Activated CD4-positive, alpha-beta T cell treated with anti-CD3 and anti-CD28 coated beads, Interleukin-2, amount 50 U/mL, for 24 hours (primary cell): ENCODE results near the gene RUNX2.
"Not testable (repeated sequence)": the region's sequence is repeated elsewhere in the genome, so short reads cannot be mapped to it uniquely, and the experiment has no call there.

Experiments
- DNase-seq, 2 donors: peaks; one replicate each; pipeline ENCODE4 v3.0.0-alpha.2; 2020; ENCODE audit warnings: low read depth in 1 of 2, low spot score in 1 of 2

Gene RUNX2

DNA sequence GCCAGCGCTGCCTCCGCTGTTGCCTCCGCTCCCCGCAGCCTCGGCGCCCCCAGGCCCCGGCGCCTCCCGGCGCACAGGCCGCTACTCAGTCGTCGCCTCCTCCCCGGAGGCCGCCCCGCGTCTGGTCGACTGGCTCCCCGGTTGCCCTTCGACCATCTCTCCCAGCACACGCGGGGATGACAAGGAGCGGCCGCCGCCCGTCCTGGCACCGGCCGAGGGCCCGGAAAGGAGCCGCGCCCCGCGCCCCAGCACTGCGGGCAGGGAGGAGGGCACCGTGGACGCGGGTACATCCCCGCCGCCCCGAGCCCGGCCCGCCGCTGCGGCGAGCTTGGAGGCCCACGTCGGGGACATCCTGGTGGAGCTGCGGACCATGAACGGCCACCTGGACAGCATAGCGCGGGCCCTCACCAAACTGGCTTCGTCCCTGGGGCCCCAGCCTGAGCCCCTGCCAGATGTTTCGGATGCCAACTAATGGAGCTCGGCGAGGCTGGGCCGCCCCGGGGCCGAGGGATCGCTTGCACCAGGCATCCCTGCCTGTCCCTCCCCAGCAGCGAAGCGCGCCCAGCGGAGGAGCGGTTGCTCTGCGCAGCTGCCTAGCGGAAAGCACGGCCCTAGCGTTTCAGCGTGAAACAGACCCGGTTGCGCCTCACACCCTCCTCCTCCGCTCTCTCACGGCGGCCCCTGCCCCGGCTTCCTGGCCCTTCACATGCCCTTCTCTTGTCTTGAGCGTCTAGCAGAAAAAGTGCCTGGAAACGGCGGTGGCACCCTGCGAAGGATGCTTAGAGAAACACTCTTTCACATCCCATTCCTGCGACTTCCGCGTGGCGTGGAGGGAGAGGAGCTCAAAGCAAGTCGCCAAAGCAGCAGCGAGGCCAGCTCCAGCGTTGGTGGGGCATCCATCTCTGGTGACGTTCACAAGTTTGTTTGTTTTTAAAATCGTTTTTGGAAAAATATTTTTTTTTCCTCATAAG is 335.4 kb downstream of the RUNX2 start:
- DNase-seq: peak in 1 of 2 donors; percentile 32

DNA sequence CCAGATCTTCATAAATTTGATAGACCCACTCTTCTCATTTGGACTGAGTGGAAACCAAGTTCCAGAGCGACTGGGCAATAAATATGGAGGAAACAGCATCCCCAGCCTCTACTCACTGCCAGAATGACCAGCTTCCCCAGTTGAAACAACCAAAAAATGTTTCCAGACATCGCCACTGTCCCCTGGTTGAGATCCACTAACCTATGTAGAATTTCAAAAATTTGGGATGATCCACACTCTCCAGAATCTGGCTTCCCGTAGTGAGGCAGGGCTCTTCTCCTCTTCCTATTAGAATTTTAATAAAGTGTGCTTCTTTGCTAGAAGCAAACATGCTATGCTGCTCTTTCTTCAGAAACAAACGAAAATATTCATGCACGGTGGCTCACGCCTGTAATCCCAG is 336.6 kb downstream of the RUNX2 start:
- no peak for DNase-seq

DNA sequence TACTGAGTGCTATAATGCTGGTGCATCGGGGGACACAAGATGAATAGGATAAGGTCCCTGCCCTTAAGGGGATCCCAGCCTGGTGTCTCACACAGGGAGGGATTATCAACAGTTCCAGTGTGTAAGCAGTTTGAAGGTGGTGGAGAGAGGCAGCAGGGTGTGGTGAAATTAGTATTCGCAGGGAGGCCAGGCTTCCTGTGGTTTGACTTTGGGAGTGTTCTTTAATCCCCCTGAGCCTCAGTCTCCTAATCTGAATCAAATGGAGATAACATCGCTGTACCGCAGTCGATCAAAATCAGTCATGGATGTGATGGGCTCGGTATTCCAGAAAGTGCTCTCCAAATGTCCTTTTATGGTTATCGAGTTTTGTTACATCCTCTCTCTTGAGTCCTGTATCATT is 337.7 kb downstream of the RUNX2 start:
- no peak for DNase-seq

DNA sequence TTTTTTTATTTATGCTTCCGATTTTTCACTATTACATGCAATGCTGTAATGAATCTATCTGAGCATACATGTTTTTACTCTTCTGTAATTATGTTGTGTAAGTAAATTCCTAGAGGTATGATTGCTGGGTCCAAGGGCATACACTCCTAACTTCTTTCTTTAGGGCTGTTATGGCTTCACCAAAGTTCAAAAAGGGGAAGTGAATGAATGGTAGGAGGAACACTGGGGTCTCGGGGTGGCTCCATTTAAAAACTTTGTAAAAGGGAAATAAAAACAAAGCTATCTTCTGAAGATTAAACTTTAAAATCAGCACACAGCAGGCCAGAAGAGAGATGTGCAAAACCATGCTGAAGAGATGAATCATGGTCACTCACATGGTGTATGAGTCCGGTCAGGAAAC is 338.7 kb downstream of the RUNX2 start:
- DNase-seq: no peak

DNA sequence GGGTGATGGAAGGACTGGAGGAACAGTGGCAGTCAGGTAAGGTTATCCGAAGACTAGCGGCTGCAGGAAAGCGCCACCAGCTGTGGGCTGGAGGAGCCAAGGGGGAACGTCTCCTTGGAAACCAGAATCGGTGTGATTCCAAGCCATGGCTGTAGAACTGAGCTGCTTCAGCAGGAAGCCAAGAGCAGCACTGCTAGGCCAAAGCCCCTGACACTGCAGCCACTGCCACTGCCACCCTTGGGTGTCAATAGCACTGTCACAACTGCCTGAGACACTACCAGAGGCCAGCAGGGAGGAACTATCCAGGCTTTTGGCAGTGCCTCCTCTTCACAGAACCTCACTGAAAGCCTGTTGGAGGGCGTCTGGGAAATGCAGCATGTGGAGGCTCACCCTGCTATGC is 339.2 kb downstream of the RUNX2 start:
- DNase-seq: no peak

DNA sequence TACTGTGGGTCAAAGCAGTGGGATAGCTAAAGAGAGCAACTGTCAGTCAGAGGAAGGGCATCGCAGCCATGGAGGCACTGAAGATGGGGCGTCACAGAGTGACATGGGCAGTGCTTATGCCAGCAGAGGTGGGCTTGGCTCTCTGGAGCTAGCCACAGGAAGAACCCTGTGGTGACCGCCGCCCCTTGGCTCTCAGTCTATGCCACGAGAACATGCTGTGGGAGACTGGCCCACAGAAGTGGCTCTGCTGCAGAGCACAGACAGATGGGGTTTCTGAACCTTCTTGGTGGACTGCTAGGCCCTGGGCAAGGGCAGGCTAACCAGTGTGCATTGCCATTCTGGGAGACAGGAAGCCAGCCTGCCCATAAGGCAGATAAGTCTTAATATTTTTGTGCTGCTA is 339.6 kb downstream of the RUNX2 start:
- DNase-seq: no peak

DNA sequence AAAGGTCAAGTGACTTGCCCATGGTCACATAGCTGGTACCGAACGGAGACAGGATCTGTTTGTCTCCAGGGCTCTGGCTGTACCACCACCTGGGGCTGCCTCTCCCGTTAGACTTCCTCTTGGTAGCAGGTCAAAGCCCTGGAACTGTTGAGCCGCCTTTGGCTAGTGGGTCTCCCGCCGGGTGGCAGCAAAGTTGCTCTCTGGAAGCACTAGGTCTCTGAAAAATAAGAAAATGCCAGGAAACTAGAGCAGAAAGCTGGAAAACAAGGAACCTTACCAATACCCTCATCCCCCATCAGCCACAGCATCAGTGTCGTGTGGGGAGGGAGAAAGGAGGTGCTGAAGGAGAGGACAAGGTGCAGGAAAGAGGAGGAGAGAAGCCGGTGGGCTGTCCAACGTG is 340.6 kb downstream of the RUNX2 start:
- DNase-seq: no peak

DNA sequence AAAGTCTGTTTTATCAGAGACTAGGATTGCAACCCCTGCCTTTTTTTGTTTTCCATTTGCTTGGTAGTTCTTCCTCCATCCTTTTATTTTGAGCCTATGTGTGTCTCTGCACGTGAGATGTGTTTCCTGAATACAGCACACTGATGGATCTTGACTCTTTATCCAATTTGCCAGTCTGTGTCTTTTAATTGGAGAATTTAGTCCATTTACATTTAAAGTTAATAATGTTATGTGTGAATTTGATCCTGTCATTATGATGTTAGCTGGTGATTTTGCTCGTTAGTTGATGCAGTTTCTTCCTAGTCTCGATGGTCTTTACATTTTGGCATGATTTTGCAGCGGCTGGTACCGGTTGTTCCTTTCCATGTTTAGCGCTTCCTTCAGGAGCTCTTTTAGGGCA is 345.0 kb downstream of the RUNX2 start:
- DNase-seq: not testable (repeated sequence)

DNA sequence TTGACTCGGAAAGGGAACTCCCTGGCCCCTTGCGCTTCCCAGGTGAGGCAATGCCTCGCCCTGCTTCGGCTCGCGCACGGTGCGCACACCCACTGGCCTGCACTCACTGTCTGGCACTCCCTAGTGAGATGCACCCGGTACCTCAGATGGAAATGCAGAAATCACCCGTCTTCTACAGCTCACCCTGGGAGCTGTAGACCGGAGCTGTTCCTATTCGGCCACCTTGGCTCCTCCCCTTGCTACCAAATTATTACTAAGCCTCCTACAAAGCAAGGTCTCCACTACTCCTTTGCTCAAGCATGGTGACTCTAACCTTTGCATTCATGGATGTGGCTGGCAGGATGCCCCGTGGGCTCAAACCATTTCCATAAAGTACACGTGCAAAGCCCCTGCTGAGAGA is 347.0 kb downstream of the RUNX2 start:
- not testable (repeated sequence) for DNase-seq

DNA sequence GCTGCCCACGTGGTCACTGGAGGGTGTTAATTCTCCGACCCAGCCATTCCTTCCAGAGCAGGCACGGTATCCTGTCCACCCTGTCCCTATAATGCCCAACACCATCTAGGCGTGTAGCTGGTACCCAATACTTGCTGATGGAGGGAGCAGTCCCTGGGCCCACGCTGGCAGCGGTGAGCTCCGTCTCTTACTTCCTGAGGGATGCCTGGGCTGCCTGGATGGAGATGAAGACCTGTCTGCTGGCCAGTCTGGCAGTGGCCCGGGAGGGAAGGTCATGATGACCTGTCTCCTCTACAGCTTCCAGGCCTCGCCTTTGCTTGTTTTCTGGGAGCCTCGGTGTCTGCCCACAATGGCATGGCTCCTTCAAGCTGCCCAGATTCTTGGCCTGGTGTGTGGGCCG is 347.5 kb downstream of the RUNX2 start:
- DNase-seq: no peak

DNA sequence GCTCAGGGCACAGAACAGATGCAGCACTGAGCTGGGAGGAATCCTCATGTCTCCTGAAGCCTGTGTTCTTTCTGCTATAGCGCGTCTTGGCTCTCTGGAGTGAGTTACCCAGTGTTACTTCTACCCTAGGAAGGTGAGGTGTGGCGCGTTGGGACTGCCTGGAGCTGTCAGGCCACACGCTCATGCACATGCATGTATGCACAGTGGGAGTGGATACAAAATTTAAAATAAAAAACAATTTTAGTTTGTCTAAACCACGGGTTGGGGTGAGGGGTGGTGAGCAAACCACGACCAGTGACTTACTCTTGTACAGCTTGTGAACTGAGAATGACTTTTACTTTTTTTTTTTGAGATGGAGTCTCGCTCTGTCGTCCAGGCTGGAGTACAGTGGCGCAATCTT is 348.2 kb downstream of the RUNX2 start:
- DNase-seq: no peak

DNA sequence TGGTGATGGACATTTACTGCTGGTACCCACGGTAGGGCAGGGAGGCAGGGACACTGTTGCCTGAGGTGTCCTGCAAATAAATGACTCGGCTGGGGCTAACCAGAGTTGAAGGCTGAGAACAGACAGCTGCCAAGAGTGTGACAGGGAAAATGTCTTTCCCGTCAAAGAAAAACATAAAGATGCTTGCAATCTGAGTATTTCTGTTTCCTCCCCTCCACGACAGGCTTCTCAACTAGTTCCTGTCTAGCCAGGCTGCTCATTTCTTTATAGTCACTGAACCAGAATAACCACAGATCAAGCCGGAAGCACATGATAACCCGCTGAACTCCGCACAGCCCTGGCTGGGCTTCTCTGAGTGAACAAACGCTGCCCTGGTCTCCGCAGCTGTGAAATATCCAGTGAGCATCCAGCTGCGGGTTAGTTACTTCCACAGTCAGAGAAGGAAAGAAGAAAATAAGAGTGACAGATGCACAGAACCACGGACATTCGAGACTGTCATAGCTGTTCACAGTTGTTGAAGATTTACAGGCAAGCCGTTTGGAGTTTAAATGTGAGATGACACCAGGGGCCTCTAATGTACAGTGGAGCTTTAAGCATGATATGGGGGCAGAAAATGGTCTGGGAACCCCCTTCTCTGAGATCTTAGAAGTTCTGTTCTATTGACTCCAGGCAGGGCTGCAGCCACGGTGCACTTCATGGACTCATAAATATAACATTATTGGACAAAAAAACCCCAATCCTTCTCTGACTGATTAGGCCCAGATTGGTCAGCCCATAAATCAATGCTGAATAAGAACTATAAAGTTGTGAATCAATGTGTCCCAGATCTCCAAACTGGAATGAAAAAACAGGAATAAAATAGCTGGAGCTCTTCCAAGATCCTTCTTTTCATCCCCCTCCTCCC is 349.5 kb downstream of the RUNX2 start:
- peak in 1 of 2 donors; percentile 34 for DNase-seq

DNA sequence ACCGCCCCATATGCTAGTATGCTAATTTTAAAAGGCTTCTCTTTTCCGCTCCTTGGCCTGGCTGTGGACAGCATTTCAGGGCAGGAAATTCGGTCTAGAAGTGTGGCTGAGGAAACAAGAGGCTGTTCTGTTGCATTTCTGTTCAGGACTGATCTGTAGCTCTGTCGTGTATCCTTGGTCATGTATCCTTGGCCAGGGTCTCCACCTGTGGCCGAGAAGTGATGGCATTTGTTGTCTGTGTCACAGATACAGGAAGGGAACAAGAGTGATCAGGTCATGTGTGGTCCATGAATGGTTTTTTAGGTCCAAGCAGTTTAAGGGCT is 350.1 kb downstream of the RUNX2 start:
- no peak for DNase-seq

DNA sequence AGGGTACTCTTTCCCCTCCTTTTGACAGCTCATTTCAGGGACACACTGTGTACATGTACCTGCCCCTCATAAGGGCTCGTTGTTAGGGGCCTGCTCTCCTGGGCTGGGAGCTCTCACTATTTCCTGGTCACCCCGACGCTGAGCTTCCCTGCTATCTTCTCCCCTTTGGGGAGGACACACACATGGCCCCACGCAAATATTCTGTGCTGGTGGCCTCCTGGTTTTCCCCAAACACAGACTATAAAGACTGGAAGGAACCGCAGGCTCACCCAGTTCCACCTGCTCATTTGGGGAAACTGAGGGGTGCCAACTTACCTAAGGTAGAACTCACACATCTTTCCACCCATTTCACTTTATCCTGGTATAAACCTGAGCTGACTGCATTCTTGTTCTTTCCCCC is 351.0 kb downstream of the RUNX2 start:
- DNase-seq: no peak

DNA sequence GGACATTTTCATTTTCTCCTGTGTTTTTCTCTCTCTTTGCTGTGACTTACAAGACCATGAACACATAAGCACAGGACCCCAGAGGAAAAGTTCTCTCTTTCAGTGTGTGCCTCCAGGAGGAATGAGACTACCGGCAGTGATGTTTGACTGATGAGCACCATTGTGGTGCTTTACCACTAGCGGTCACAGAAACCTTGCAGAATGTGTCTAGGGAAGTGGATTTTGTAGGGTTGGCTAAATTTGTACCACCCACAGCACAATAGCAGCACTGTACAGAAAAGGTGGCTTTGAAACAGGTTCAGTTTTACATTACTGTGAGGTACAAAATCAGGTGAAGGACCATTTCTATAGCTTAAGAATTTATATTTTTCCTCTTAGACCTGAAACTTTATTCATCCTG is 351.5 kb downstream of the RUNX2 start:
- no peak for DNase-seq

DNA sequence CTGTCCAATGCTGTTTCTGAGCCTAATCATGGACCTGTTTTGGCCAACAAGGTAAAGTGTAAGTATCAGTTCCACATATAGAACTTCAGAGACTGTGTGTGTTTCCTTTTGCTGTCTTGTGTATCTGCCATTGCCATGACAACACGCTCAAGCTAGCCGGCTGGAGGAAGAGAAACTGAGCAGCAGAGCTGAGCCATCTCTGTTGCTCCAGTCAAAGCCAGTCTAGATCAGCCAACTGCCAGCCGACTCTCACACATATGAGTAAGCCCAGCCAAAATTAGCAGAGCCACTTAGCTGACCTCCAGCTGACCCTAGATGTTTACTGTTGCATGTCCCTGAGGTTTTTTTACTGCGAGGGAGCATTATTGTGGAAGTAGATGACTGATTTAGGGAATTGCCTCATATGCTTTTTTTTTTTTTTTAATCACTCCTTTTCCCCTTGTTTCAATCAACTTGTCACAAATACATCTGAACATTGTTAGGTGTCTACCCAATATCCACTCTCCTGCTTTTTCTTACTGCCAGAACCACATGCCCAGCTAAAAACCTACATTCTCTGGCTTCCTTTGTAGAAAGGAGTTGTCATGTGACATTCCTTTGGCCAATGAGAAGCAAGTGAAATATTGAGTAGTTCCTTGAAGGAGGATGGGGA is 353.9 kb downstream of the RUNX2 start:
- peak in 1 of 2 donors; percentile 20 for DNase-seq

DNA sequence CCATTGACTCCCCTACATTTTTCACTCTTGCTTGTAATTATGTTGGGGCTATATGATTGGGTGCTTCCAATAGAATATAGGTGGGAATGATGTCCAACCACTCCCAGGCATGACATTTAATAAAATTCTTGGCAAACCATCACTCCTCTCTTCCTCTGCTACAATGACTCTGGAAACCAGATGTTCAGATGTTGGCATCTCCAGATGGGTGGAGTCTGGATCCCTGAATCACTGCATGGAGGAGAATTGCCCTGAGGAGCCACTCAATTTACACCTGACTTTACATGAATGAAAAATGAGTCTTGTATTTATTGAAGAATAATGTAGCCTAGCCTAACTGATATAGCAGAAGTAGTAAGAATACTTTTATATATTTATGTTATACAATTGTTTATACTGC is 356.3 kb downstream of the RUNX2 start:
- DNase-seq: no peak

DNA sequence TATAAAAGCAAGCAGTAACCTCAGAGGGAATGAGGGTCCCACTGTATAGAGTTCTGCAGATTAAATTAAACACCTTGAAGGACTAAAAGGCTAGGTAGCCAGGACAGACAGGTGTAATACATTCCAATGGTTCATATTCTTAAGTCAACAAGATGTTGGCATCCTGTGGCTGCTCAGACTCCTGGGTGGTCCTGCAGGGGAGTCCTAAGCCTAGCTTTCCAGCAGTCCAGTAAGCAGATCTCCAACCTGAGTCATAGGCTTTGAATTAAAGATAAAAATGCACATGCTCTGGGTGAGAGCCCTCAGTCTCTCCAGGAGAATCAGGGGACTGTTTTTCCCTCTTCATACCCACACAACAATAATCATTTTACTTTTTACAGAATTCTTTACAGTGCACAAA is 356.9 kb downstream of the RUNX2 start:
- DNase-seq: no peak

DNA sequence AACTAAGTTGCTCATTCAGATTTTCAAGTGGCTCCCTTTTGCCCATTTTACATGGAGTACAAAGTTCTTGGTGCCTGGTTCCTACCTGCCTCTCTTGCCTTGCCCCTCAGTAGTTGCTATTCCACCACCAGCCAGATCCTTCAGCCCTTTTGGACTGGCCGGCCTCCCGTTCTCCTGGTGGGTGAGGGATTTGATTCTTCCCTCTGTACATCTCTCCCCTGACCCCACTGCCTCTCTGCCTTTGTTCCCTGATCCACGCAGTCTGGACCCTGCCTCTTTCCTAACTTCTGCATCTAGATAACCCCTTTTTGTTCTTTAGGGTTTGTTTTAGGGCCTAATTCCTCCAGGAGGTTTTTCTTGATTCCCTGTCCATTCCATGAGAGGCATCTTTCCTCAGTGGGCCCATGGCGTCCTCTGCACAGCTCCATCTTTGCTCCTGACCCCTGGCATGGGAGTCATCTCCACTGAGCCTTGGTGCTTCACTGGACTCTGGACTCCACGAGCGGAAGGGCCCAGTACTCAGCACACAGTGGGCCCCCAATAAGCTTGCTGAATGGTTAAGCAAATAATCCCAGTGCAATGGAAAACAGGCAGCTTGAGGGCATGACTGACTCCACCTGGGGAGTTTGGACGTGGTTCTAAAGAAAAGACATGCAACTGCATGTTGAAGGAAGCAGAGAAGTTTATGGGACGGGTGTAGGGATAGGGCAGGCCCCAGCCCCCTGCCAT is 358.9 kb downstream of the RUNX2 start:
- no peak for DNase-seq

DNA sequence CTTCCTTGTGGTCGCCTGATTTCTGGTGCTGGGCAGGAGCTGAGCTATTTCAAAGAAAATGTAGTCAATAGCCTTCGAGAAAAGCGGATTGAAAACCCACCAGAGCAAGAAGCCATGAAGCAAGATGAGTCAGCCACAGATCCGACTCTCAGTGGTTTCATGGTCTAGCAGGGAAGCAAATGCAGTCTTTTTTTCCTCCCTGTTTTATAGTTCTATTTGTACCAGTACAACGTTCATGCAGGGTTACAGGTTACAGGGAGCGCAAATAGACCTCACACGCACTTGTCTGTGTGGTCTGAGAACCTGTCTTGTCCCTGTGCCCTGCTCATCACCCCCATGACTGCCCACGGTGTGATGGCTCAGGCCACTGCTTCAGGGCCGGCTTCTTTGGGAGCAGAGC is 359.4 kb downstream of the RUNX2 start:
- no peak for DNase-seq

DNA sequence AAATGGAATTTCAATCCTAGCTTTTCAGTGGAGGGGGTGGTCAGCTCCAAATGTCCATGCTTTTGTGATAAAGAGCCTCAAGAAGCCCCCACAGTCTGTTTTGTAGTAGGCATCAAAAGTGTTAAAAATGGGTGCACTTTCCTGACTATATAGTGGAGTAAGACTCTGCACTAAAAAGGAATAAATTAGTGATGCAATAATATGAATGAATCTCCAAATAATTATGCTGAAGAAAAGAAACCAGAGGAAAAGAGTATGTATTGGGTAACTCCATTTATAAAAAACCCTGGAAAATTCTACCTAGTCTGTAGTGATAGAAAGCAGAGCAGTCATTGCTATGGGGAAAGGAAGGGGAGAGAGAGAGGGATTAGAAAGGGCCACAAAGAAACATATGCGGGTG is 360.1 kb downstream of the RUNX2 start:
- no peak for DNase-seq
